Right lobe of liver (tissue), 6 donors: ENCODE data around the gene BAHD1. TPM values are rescaled to one million over a fixed set of nuclear protein-coding genes. Genes with fewer than 3 reads are reported as not detected.

Experiments used
- ATAC-seq, 4 donors: fragments of 200-7000 bp; cut with Tn5 transposase; one replicate each; pipeline ENCODE4 v1.9.1; 2020; ENCODE audit warnings: mild to moderate bottlenecking in 4 of 4, moderate library complexity in 4 of 4
- DNase-seq, 3 donors: peaks; one replicate each; pipeline ENCODE4 v3.0.0-alpha.2; 2020
- H3K27ac ChIP-seq, 3 donors: fragments of 200-600 bp; one replicate each; pipeline ENCODE4 v1.8.0; 2022
- H3K27me3 ChIP-seq, 2 donors: fragments of 200-600 bp; one replicate each; pipeline ENCODE4 v1.8.0; 2022
- H3K36me3 ChIP-seq, 4 donors: fragments of 200-600 bp; sonication (generic) in 1 of 4; one replicate each; pipeline versions ENCODE4 v1.5.1 to v1.8.0; 2017 to 2022; ENCODE audit warnings: control low read depth in 1 of 4
- H3K4me1 ChIP-seq, 4 donors: fragments of 200-600 bp; sonication (generic) in 1 of 4; one replicate each; pipeline versions ENCODE4 v1.5.1 to v1.8.0; 2017 to 2022; ENCODE audit warnings: control low read depth in 1 of 4
- H3K4me3 ChIP-seq, 3 donors: fragments of 200-600 bp; one replicate each; pipeline ENCODE4 v1.8.0; 2022
- H3K9me3 ChIP-seq, 4 donors: fragments of 200-600 bp; sonication (generic) in 1 of 4; one replicate each; pipeline versions ENCODE4 v1.5.1 to v1.8.0; 2017 to 2022; ENCODE audit warnings: control low read depth in 1 of 4
- POLR2A ChIP-seq: fragments of 450-650 bp; IDR thresholded peaks from one replicate; pipeline ENCODE4 v1.6.1; 2017; ENCODE audit warnings: antibody characterized with exemption, mild to moderate bottlenecking
- WGBS: methylation state at CpG from one replicate; pipeline ENCODE4 v1.1.6; 2018; ENCODE audit warnings: low coverage, low lambda C conversion rate; ENCODE audit not compliant: insufficient coverage; ENCODE audit errors: missing lambda C conversion rate; 5-methylcytosine and 5-hydroxymethylcytosine counted together
- intact Hi-C, 2 donors: fragments of 100-400 bp; cut with DNase I; formaldehyde crosslinking; loops; one replicate each; pipeline versions ENCODE4 v1.11.2 to v1.14.1; 2022
- total RNA-seq, 6 experiments: library from RNA; depleted of rRNA in 2 of 6; stranded (reverse); fragments of >200 nt in 2 of 6; fragmentation: NEBNext Ultra II Directional in 3 of 6; extraction: Animal tissue kit (Norgen Biotek cat#: 25700) in 3 of 6; gene quantifications; one replicate each; pipeline versions ENCODE4 v1.1.0 to v1.2.4, GENCODE V29; 2016 to 2023
- TF ChIP-seq, protein P1 (sequence below), 4 donors: fragments of 200-600 bp in 3 of 4; fragments of 450-650 bp in 1 of 4; IDR thresholded peaks; one replicate each; pipeline versions ENCODE4 v1.5.1 to v1.8.0; 2016 to 2022; ENCODE audit warnings: antibody characterized with exemption in 4 of 4, mild to moderate bottlenecking in 2 of 4
- donor health status: DM: no; HTN: yes; CAD: no.
- donor health status: DM: no; HTN: no; CAD: no.
- donor health status: DM: no; HTN: no; CAD: no.
- donor health status: DM: no; HTN: yes; CAD: no.
- donor health status: DM: no; HTN: yes; CAD: no.

BAHD1 gene
- total RNA-seq, 6 experiments from 2014 or later, result 6.5 to 10.5 (median 9.0) TPM

DNA sequence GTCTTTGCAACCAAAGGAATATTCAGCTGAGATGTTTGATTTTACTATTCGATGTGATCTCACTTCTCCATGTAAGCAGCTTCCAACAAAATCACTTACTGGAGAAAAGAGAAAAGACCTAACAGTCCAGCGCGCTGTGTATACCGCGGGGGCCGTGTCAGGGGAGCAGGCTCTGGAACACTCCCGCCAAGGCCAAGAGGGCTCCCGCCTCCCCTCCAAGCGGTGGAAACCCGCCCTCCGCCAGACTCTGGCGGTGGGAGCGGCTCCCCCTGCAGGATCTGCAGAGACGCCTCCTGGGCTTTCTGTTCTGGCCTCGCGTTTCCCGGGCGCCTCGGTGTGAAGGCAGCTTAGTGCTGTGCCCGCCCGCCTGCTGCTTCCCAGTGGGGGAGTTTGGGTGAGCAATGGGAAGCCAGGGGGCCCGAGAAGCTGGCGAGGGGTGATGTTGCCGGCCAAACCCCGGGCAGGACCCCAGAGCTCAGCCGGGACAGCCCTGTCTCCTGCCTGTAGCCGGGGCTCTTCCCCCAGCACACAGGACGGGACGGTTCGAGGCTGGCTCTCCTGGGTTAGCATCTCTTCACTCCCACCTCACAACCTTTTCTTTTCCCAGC is 66.3 kb downstream of the BAHD1 start:
- H3K36me3 ChIP-seq, result no peaks in the 10 kb centered on the region
- H3K27me3 ChIP-seq, result no peaks in the 10 kb centered on the region
- no peak overlapping the region for H3K27ac ChIP-seq
- no peak for TF ChIP-seq POLR2A
- TF ChIP-seq, protein P1, sequence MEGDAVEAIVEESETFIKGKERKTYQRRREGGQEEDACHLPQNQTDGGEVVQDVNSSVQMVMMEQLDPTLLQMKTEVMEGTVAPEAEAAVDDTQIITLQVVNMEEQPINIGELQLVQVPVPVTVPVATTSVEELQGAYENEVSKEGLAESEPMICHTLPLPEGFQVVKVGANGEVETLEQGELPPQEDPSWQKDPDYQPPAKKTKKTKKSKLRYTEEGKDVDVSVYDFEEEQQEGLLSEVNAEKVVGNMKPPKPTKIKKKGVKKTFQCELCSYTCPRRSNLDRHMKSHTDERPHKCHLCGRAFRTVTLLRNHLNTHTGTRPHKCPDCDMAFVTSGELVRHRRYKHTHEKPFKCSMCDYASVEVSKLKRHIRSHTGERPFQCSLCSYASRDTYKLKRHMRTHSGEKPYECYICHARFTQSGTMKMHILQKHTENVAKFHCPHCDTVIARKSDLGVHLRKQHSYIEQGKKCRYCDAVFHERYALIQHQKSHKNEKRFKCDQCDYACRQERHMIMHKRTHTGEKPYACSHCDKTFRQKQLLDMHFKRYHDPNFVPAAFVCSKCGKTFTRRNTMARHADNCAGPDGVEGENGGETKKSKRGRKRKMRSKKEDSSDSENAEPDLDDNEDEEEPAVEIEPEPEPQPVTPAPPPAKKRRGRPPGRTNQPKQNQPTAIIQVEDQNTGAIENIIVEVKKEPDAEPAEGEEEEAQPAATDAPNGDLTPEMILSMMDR (IDR thresholded peaks at IDR 0.05), result peak; percentile 43 to 82 (median 80)
- ATAC-seq (peak; percentile 66 to 81 (median 78)), DNase-seq (peak; percentile 79 to 82 (median 81))
- intact Hi-C loops, result no loop called here
- H3K4me1 ChIP-seq, result peaks cover 0 to 12% (median 3%) of the 10 kb centered on the region in 4 donors
- H3K9me3 ChIP-seq, result no peaks in the 10 kb centered on the region
- 1% methylated on average over 17 of the region's 30 CpGs for WGBS
- H3K4me3 ChIP-seq, result peak overlapping the region in 2 of 3 donors; percentile 31 to 36

DNA sequence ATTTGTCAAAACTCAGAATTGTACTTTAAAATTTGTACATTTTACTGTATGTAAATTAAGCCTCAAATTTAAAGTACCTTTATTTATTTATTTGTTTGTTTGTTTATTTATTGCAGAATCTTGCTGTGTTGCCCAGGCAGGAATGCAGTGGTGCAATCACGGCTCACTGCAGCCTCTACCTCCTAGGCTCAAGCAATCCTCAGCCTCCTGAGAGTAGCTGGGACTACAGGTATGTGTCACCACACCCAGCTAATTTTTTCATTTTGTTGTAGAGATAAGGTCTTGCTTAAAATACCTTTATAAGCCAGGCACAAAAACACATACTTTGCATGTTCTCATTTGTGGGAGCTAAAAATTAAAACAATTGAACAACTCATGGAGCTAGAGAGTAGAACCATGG is 67.5 kb downstream of the BAHD1 start:
- DNase-seq, result no peak
- no peak for ATAC-seq
- no peaks in the 10 kb centered on the region for H3K36me3 ChIP-seq
- TF ChIP-seq POLR2A, result no peak
- TF ChIP-seq, protein P1 (IDR thresholded peaks at IDR 0.05), result no peak
- H3K27me3 ChIP-seq, result no peaks in the 10 kb centered on the region
- WGBS, result 100% methylated on average over 1 of the region's 1 CpG
- no peaks in the 10 kb centered on the region for H3K9me3 ChIP-seq
- H3K4me3 ChIP-seq, result no peak overlapping the region
- H3K27ac ChIP-seq, result no peak overlapping the region
- H3K4me1 ChIP-seq, result peaks cover 0 to 12% (median 3%) of the 10 kb centered on the region in 4 donors
- intact Hi-C loops, result no loop called here

DNA sequence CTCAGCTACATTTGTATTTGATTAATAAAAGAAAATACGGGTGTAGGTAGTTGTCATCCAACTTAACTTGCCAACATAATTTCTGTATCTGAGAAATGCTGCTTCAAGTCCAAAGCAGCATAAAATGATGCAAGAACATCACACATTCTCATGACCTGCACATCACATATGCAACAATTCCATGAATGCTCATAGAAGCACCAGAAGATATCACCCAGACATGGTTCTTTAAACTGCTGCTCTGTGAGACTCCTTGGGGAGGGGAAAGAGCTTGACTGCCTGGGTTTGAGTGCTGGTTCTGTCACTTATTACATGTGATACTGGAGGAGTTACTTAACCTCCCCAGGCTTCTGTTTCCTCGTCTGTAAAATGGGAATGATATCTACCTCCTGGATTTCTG is 69.4 kb downstream of the BAHD1 start:
- Histone ChIP-seq H3K4me3 (no peak overlapping the region), H3K9me3 (no peaks in the 10 kb centered on the region), H3K36me3 (no peaks in the 10 kb centered on the region), H3K4me1 (peaks cover 0 to 12% (median 3%) of the 10 kb centered on the region in 4 donors), H3K27me3 (no peaks in the 10 kb centered on the region), H3K27ac (no peak overlapping the region)
- intact Hi-C loops, result no loop called here
- 88% methylated on average over 2 of the region's 2 CpGs for WGBS
- no peak for ATAC-seq
- no peak for TF ChIP-seq POLR2A
- TF ChIP-seq, protein P1 (IDR thresholded peaks at IDR 0.05), result no peak
- DNase-seq, result no peak

DNA sequence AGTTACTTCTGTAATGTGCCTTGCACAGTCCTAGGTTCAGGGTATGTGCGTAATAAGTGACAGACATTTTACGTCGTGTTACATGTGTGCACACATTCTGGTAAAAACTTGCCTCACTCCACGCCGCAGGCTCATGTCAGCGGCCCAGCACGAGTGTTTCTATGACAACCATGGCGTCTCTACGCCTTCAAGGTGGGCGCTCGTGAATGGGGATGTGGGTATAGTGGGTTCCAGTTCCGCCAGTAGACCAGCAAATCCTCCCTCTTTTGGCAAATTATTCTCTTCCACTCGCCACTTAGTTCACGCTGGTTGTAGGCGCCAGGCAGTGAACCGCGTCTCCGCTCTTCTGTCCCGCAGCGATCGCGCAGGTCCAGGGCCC is 70.3 kb downstream of the BAHD1 start:
- ATAC-seq, result peak; percentile 11 to 32 (median 16)
- Histone ChIP-seq H3K27me3 (no peaks in the 10 kb centered on the region), H3K9me3 (no peaks in the 10 kb centered on the region), H3K36me3 (no peaks in the 10 kb centered on the region), H3K27ac (peak overlapping the region; percentile 34 to 77 (median 77)), H3K4me3 (peak overlapping the region; percentile 45 to 64 (median 63)), H3K4me1 (peaks cover 0 to 12% (median 3%) of the 10 kb centered on the region in 4 donors)
- TF ChIP-seq, protein P1 (IDR thresholded peaks at IDR 0.05), result no peak
- TF ChIP-seq POLR2A, result no peak
- intact Hi-C loops, result no loop called here
- 4% methylated on average over 20 of the region's 22 CpGs for WGBS
- DNase-seq, result no peak
